Chondrocyte (in vitro differentiated cells): ENCODE data around the gene GPR17. TPM values are rescaled to one million over a fixed set of nuclear protein-coding genes. Genes with fewer than 3 reads are reported as not detected.

Experiments
- DNase-seq: peaks from one replicate; pipeline ENCODE4 v3.0.0; 2021; ENCODE audit warnings: mixed read lengths, low spot score
- H3K27ac Mint-ChIP-seq: one replicate; pipeline ENCODE4 v1.8.0; 2021; ENCODE audit warnings: mild to moderate bottlenecking, moderate library complexity, mixed read lengths; ENCODE audit not compliant: unreplicated experiment
- H3K27me3 Mint-ChIP-seq: 2 replicates; pipeline ENCODE4 v1.8.0; 2021; ENCODE audit warnings: low read depth, mixed read lengths
- H3K36me3 Mint-ChIP-seq: 2 replicates; pipeline ENCODE4 v1.8.0; 2021; ENCODE audit warnings: low read depth, mixed read lengths
- H3K4me1 Mint-ChIP-seq: 2 replicates; pipeline ENCODE4 v1.8.0; 2021; ENCODE audit warnings: low read depth, mild to moderate bottlenecking, mixed read lengths
- H3K4me3 Mint-ChIP-seq: one replicate; pipeline ENCODE4 v1.8.0; 2021; ENCODE audit warnings: mild to moderate bottlenecking, moderate library complexity, mixed read lengths; ENCODE audit not compliant: unreplicated experiment
- H3K9me3 Mint-ChIP-seq: 2 replicates; pipeline ENCODE4 v1.8.0; 2021; ENCODE audit warnings: low read depth, mixed read lengths
- total RNA-seq: library from RNA; stranded (reverse); gene quantifications from 3 replicates; pipeline ENCODE4 v1.2.1, GENCODE V29; 2021
- TF ChIP-seq, protein P1 (sequence below): fragments of 200-600 bp; sonication (generic); IDR thresholded peaks from 2 replicates; pipeline ENCODE4 v1.5.0; 2021; ENCODE audit warnings: antibody characterized with exemption, mild to moderate bottlenecking, moderate library complexity

The GPR17 gene
- total RNA-seq, 1 donor from 2014 or later: not detected

DNA sequence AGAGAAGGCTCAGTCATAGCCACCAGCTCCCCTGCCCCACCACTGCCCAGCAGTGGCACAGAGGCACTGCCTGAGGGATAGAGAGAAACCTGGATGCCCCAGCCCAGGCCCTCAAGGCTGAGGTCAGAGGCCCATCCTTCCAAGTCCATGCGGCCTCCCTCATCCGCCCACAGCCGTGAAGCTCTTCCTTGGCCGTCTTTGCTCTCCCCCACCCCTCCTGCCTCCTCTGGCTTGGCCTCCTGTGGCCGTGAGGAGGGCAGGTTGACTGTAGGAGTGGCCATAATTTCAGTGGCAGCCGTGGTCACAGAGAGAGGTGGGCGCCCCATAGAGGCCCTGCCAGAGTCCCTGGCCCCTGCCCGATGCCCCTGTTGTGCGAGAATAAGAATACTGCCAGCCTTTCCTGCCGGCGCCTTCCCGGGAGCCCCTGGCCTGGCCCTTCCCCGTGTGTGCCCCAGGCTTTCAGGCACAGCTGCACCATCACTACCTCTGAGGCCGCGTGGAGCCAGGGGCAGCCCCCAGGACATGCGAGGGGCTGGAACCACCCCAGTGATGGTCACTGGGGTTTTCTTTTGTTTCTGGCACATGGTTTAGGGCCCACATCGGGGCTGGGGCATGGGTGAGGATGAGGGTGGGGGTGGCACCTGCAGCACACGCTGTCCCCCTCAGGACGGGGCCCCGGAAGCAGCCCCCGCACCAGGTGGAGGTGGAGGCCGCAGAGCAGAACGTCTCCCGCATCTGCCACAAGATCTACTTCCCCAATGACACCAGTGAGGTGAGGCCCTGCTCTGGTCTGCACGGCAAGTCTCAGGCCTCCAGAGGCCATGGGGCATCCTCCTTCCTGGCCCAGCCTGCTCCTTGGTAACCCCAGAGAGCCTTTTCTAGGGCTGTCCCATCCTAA, 13.1 kb upstream of the GPR17 start:
- Mint-ChIP-seq H3K4me3 (no peak overlapping the region), H3K27ac (no peak overlapping the region), H3K27me3 (no peaks in the 10 kb centered on the region), H3K36me3 (no peaks in the 10 kb centered on the region), H3K9me3 (no peaks in the 10 kb centered on the region), H3K4me1 (peaks cover 28% of the 10 kb centered on the region)
- no peak for DNase-seq
- TF ChIP-seq, protein P1, sequence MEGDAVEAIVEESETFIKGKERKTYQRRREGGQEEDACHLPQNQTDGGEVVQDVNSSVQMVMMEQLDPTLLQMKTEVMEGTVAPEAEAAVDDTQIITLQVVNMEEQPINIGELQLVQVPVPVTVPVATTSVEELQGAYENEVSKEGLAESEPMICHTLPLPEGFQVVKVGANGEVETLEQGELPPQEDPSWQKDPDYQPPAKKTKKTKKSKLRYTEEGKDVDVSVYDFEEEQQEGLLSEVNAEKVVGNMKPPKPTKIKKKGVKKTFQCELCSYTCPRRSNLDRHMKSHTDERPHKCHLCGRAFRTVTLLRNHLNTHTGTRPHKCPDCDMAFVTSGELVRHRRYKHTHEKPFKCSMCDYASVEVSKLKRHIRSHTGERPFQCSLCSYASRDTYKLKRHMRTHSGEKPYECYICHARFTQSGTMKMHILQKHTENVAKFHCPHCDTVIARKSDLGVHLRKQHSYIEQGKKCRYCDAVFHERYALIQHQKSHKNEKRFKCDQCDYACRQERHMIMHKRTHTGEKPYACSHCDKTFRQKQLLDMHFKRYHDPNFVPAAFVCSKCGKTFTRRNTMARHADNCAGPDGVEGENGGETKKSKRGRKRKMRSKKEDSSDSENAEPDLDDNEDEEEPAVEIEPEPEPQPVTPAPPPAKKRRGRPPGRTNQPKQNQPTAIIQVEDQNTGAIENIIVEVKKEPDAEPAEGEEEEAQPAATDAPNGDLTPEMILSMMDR: no peak

DNA sequence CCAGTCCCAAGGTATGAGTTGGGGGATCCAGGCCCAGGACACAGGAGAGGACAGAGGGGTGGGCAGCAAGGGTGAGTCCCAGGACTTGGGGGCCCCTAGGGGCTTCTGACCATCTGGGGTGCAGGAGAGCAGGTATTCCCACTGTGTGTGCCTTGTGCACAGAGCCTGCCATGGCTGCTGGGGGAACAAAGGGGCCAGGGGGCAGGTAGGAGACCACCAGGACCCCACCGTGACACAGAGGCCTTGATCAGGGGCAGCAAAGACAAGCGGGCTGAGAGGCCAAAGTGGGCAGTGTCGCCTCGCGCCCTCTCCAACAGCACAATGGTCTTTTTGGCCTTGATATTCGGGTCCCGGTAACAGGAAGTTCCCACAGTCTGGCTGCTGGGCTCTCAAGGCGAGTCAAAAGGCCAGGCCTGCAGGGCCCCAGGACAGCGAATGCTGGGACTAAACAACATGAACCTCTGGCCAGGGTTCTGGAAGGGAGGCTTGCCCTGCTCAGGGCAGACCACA, 12.3 kb upstream of the GPR17 start:
- DNase-seq: no peak
- H3K4me3 Mint-ChIP-seq: no peak overlapping the region
- no peaks in the 10 kb centered on the region for H3K36me3 Mint-ChIP-seq
- H3K27ac Mint-ChIP-seq: peak overlapping the region; percentile 32
- H3K9me3 Mint-ChIP-seq: no peaks in the 10 kb centered on the region
- TF ChIP-seq, protein P1: no peak
- H3K4me1 Mint-ChIP-seq: peaks cover 34% of the 10 kb centered on the region
- no peaks in the 10 kb centered on the region for H3K27me3 Mint-ChIP-seq

DNA sequence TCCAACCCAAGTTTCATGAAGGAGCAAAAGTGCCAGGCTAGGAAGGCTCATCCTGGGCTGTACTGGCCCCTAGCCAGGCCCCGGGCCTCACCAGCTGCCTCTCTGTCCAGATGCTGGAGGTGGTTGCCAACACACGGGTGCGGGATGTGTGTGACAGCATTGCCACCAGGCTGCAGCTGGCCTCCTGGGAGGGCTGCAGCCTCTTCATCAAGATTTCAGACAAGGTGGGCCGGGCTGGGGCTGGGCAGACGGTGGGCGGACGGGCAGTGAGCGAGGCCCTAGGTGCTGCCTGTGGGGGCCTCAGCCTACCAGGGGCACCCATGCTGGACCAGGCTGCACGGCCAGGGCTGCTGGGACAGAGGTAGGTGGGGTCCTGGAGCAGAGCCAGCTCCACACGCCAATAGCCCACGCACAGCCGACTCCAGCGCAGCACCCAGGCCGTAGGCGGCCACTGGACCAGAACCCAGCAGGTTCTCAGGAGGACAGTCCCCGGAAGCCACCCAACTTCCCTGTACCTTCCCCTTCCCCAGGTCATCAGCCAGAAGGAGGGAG, 11.8 kb upstream of the GPR17 start:
- TF ChIP-seq, protein P1: no peak
- DNase-seq: no peak
- no peaks in the 10 kb centered on the region for H3K27me3 Mint-ChIP-seq
- H3K4me3 Mint-ChIP-seq: no peak overlapping the region
- H3K27ac Mint-ChIP-seq: peak overlapping the region; percentile 32
- no peaks in the 10 kb centered on the region for H3K9me3 Mint-ChIP-seq
- H3K4me1 Mint-ChIP-seq: peaks cover 37% of the 10 kb centered on the region
- H3K36me3 Mint-ChIP-seq: peaks cover 1% of the 10 kb centered on the region

DNA sequence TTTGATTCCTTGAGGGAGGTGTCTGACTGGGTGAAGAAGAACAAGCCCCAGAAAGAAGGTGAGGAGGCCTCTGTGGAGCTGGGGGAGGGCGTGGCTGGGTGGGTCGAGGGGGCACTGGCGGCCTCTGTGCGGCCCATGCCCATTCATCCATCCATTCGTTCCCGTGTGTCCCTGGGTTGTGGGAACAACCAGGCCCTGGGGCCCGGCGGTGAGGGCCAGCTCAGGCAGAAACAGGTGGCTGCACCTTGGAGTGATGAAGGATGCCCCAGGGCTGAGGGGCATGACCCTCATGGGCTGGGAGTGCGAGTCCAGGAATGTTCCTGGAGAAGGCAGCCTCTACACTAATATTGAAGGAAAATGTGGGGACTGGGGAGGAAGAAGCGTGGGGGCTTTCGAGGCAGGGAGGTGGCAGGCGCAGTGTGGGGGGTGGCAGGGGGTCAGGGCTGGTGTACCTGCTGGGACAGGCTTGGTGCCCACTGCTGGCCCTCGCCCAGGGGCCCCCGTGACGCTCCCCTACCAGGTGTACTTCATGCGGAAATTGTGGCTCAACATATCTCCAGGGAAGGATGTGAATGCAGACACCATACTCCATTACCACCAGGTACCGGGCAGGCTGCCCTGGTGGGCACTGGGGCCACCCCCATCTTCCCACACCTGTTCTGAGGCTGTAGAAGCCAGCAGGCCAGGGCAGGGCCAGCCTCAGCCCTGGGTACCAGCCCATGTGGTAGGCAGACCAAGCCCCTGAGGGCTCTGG, 11.2 kb upstream of the GPR17 start:
- H3K27me3 Mint-ChIP-seq: no peaks in the 10 kb centered on the region
- TF ChIP-seq, protein P1: no peak
- no peak overlapping the region for H3K4me3 Mint-ChIP-seq
- no peak for DNase-seq
- H3K4me1 Mint-ChIP-seq: peaks cover 38% of the 10 kb centered on the region
- H3K36me3 Mint-ChIP-seq: peaks cover 1% of the 10 kb centered on the region
- H3K27ac Mint-ChIP-seq: no peak overlapping the region
- H3K9me3 Mint-ChIP-seq: no peaks in the 10 kb centered on the region
